ENCODE results near the gene GNPAT.

GNPAT gene

DNA sequence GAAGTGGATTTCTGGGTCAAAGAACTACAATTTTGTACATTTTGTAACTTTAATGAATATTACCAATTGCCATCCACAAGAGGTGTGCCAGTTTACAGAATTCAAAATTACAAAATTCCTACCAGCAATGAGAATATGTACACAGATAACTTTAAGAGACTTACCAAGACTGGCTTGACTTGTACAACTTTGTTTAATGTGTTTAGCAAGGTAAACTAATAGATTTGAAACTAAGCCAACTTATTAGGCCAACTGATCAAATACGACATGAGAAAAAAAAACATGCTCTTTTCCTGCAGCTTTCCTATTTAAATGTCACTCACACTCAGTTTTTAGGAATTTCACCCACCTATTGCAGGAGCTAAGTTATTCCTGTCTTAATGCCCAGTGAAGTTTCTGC lies 85.2 kb downstream of the GNPAT start:
- no peak overlapping the region for H3K4me3 ChIP-seq (ENCODE audit: low read depth, low read length)
- no peak for TF ChIP-seq CTCF (IDR thresholded peaks at IDR 0.05; ENCODE audit: low read depth, low read length)
